Left ventricle myocardium inferior (tissue), 1 donor: ENCODE data around the gene TBC1D5. TPM values are rescaled to one million over a fixed set of nuclear protein-coding genes. Genes with fewer than 3 reads are reported as not detected.
"Not testable (repeated sequence)": the region's sequence is repeated elsewhere in the genome, so short reads cannot be mapped to it uniquely, and the experiment has no call there.

Experiments used
- DNase-seq: peaks from one replicate; pipeline ENCODE4 v3.0.0-alpha.2; 2020
- H3K27ac ChIP-seq: fragments of 200-600 bp; replicated peaks from 2 replicates; pipeline ENCODE4 v1.8.0; 2021
- H3K27me3 ChIP-seq: fragments of 200-600 bp; 2 replicates; pipeline ENCODE4 v1.8.0; 2021; ENCODE audit warnings: low read depth
- H3K36me3 ChIP-seq: fragments of 200-600 bp; 2 replicates; pipeline ENCODE4 v1.8.0; 2021
- H3K4me1 ChIP-seq: fragments of 200-600 bp; 2 replicates; pipeline ENCODE4 v1.8.0; 2021
- H3K4me3 ChIP-seq: fragments of 200-600 bp; 2 replicates; pipeline ENCODE4 v1.8.0; 2021; ENCODE audit warnings: mild to moderate bottlenecking, moderate library complexity
- H3K9me3 ChIP-seq: fragments of 200-600 bp; replicated peaks from 2 replicates; pipeline ENCODE4 v1.8.0; 2021
- intact Hi-C: fragments of 100-400 bp; cut with micrococcal nuclease; formaldehyde crosslinking; loops from one replicate; pipeline ENCODE4 v1.11.0; 2022
- long read RNA-seq: library from polyadenylated mRNA; unstranded; transcript quantifications from one replicate; pipeline ENCODE4 v2.0.0, GENCODE V29; 2021
- total RNA-seq: library from RNA; stranded (reverse); fragmentation: NEBNext Ultra II Directional; extraction: Animal tissue kit (Norgen Biotek cat#: 25700); gene quantifications from one replicate; pipeline ENCODE4 v1.2.1, GENCODE V29; 2021
- TF ChIP-seq, protein P1 (sequence below): fragments of 200-600 bp; IDR thresholded peaks from 2 replicates; pipeline ENCODE4 v1.8.0; 2021; ENCODE audit warnings: antibody characterized with exemption, mild to moderate bottlenecking, borderline replicate concordance
- donor health status: DM: no; HTN: yes; CAD: no; lungs with severe emphysema.

The TBC1D5 gene, protein sequence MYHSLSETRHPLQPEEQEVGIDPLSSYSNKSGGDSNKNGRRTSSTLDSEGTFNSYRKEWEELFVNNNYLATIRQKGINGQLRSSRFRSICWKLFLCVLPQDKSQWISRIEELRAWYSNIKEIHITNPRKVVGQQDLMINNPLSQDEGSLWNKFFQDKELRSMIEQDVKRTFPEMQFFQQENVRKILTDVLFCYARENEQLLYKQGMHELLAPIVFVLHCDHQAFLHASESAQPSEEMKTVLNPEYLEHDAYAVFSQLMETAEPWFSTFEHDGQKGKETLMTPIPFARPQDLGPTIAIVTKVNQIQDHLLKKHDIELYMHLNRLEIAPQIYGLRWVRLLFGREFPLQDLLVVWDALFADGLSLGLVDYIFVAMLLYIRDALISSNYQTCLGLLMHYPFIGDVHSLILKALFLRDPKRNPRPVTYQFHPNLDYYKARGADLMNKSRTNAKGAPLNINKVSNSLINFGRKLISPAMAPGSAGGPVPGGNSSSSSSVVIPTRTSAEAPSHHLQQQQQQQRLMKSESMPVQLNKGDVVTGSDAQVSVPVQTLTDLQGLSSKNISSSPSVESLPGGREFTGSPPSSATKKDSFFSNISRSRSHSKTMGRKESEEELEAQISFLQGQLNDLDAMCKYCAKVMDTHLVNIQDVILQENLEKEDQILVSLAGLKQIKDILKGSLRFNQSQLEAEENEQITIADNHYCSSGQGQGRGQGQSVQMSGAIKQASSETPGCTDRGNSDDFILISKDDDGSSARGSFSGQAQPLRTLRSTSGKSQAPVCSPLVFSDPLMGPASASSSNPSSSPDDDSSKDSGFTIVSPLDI
- 26.9 TPM for total RNA-seq
- long read RNA-seq, partial matches to known transcripts: 5 of 30 reads
- long read RNA-seq, other reads (novel, unspliced or antisense): 25 of 30 reads

DNA sequence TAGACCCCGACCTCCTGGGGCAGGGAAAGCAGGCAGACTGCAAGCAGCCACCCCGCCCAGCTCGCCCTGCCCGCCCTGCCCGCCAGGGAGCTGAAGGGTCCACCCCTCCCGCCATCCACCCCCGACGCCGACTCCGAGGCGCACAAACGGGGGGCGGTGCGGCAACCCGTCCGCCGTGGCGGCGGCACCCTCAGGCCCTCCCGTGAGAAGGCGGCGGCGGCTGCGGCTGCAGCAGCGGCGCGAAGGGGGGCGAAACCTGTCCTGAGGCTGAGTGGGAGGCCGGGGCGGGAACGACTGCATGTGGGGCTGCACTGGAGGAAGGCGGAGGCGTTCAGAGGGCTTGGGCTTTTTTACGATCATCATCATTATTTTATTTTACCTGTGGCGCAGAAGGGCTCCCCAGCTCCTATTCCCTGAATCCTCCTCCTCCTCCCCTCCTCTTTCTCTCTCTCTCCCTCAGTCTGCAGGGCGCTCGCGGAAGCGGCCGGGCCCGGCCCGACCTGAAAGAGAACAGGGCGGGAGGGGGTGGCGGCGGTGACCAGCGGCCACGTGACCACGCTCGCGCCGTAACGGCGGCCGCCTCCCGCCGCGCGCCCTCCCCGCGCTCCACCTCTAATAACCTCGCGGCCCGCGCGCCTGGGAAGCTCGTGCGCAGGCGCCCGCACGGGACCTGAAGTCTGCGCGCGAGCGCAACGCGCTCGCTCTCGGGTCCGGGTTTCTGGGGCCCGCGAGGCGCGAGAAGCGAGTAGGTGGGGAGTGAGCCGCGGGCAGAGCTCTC, at the start of gene TBC1D5:
TBC1D5 (minus strand) TSS at position 530 of the 778 bp plus-strand sequence. CDS start 234,061 bp downstream, outside the sequence.
- TF ChIP-seq, protein P1, sequence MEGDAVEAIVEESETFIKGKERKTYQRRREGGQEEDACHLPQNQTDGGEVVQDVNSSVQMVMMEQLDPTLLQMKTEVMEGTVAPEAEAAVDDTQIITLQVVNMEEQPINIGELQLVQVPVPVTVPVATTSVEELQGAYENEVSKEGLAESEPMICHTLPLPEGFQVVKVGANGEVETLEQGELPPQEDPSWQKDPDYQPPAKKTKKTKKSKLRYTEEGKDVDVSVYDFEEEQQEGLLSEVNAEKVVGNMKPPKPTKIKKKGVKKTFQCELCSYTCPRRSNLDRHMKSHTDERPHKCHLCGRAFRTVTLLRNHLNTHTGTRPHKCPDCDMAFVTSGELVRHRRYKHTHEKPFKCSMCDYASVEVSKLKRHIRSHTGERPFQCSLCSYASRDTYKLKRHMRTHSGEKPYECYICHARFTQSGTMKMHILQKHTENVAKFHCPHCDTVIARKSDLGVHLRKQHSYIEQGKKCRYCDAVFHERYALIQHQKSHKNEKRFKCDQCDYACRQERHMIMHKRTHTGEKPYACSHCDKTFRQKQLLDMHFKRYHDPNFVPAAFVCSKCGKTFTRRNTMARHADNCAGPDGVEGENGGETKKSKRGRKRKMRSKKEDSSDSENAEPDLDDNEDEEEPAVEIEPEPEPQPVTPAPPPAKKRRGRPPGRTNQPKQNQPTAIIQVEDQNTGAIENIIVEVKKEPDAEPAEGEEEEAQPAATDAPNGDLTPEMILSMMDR: no peak
- Histone ChIP-seq H3K36me3 (no peaks in the 10 kb centered on the region), H3K4me1 (peaks cover 57% of the 10 kb centered on the region), H3K27ac (peak within 1 kb of the TSS; percentile 99), H3K9me3 (no peaks in the 10 kb centered on the region), H3K4me3 (peak within 1 kb of the TSS; percentile 94), H3K27me3 (no peaks in the 10 kb centered on the region)
- DNase-seq: peak; percentile 96
- intact Hi-C loops: no loop called here

DNA sequence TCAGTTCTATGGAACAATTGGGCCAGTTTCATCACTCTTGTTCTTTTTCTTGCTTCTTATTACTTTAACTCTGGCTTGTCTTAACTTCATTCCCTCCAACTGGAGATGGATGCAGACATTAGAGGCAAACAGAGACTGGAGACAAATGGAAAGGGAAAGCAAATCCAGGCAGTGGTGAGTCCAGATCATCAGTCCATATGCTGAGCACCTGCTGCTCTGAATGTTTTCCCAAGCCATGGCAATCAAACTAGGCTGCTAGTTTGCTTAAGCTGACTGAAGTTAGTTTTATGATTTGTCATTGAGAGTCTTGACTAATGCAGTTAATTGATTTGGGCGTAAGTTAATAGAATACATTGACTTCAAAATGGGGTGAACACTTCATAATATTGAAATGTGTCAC, 41.0 kb upstream of the TBC1D5 start:
- no peak overlapping the region for H3K4me3 ChIP-seq
- no peak for DNase-seq
- H3K27me3 ChIP-seq: no peaks in the 10 kb centered on the region
- intact Hi-C loops: no loop called here
- TF ChIP-seq, protein P1: no peak
- H3K36me3 ChIP-seq: no peaks in the 10 kb centered on the region
- H3K9me3 ChIP-seq: peaks cover 16% of the 10 kb centered on the region
- H3K27ac ChIP-seq: no peak overlapping the region
- no peaks in the 10 kb centered on the region for H3K4me1 ChIP-seq

DNA sequence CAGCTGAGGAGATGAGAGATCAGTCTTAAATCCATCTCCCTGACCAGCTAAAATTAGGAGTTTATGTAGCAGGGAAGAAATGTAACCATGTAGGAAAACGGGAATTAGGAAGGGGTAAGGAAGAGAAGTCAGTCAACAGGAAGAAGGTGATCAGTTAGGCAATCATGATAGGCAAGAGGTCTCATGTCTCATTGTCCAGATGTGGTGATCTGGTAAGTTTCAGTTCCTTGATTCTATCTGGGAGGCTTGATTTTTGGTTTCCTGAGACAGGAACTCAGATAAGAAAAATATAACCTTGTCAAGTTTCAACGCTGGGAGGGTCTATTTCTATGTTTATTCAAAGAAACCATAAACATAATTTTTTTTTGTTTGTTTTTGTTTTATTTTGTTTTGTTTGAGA, 40.3 kb upstream of the TBC1D5 start:
- H3K27ac ChIP-seq: no peak overlapping the region
- peaks cover 9% of the 10 kb centered on the region for H3K9me3 ChIP-seq
- H3K27me3 ChIP-seq: no peaks in the 10 kb centered on the region
- no peak for DNase-seq
- H3K4me1 ChIP-seq: no peaks in the 10 kb centered on the region
- no peak overlapping the region for H3K4me3 ChIP-seq
- H3K36me3 ChIP-seq: no peaks in the 10 kb centered on the region
- TF ChIP-seq, protein P1: no peak
- intact Hi-C loops: no loop called here

DNA sequence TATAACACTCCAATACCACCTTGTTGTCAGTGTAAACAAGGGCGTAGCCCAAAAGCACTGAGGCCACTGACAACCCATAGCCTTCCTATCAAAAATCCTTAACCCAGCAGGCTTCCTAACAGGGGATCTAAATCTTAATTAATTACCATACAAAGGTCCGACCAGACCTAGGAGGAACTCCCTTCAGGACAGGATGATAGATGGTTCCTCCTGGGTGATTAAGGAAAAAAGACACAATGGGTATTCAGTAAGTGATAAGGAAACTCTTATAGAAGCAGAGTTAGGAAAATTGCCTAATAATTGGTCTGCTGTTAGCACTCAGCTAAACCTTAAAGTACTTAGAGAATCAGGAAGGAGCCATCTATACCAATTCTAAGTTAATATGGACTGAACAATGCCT, 37.9 kb upstream of the TBC1D5 start:
- H3K36me3 ChIP-seq, intact Hi-C loops, H3K27ac ChIP-seq, H3K27me3 ChIP-seq, DNase-seq, H3K4me1 ChIP-seq, H3K4me3 ChIP-seq, H3K9me3 ChIP-seq: not testable (repeated sequence)

DNA sequence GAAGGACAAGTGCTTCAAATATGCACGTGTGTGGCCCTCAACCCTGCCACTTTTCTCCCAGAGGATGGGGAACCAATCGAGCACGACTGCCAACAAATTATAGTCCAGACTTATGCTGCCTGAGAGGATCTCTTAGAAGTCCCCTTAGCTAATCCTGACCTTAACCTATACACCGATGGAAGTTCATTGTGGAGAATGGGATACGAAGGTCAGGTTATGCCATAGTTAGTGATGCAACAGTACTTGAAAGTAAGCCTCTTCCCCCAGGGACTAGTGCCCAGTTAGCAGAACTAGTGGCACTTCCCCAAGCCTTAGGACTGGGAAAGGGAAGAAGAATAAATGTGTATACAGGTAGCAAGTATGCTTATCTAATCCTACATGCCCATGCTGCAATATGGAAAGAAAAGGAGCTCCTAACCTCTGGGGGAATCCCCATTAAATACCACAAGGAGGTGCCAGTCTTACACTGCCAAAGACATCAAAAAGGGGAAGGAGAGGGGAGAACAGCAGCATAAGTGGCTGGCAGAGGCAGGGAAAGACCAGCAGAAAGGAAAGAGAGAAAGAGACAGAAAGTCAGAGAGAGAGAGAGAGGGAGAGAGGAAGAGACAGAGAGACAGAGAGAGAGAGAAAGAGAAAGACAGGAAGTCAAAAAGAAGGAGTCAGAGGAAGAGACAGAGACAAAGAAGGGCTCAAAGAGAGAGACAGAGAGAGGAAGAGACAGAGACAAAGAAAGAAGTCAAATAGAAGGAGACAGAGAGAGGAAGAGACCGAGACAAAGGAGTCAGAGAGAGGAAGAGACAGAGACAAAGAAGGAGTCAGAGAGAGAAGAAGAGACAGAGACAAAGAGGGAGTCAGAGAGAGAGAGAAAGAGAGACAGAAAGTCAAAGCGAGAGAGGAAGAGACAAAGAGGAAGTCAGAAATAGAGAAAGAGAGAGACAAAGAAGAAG, 37.1 kb upstream of the TBC1D5 start:
- DNase-seq, H3K27ac ChIP-seq, intact Hi-C loops, H3K4me1 ChIP-seq, H3K36me3 ChIP-seq, H3K4me3 ChIP-seq, H3K27me3 ChIP-seq: not testable (repeated sequence)
- H3K9me3 ChIP-seq: peaks cover 15% of the 10 kb centered on the region

DNA sequence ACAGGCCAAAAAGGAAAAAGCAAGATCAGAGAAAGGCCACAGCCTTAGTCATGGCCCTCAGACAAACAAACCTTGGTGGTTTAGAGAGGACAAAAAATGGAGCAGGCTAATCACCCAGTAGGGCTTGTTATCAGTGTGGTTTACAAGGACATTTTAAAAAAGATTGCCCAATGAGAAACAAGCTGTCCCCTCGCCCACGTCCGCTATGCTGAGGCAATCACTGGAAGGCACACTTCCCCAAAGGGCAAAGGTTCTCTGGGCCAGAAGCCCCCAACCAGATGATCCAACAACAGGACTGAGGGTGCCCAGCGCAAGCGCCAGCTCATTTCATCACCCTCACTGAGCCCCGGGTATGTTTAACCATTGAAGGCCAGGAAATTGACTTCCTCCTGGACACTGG, 34.9 kb upstream of the TBC1D5 start:
- H3K4me1 ChIP-seq, intact Hi-C loops, H3K4me3 ChIP-seq, H3K27me3 ChIP-seq, H3K36me3 ChIP-seq, DNase-seq, H3K27ac ChIP-seq: not testable (repeated sequence)
- H3K9me3 ChIP-seq: peaks cover 21% of the 10 kb centered on the region
